ENCODE results near the gene CNTNAP2.

- TF ChIP-seq, protein P1, sequence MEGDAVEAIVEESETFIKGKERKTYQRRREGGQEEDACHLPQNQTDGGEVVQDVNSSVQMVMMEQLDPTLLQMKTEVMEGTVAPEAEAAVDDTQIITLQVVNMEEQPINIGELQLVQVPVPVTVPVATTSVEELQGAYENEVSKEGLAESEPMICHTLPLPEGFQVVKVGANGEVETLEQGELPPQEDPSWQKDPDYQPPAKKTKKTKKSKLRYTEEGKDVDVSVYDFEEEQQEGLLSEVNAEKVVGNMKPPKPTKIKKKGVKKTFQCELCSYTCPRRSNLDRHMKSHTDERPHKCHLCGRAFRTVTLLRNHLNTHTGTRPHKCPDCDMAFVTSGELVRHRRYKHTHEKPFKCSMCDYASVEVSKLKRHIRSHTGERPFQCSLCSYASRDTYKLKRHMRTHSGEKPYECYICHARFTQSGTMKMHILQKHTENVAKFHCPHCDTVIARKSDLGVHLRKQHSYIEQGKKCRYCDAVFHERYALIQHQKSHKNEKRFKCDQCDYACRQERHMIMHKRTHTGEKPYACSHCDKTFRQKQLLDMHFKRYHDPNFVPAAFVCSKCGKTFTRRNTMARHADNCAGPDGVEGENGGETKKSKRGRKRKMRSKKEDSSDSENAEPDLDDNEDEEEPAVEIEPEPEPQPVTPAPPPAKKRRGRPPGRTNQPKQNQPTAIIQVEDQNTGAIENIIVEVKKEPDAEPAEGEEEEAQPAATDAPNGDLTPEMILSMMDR (IDR thresholded peaks at IDR 0.05; ENCODE audit: low read depth, low read length, missing input control), result no peak
- TF ChIP-seq YY1 (IDR thresholded peaks at IDR 0.05) (no peak), TAF1 (conservative IDR thresholded peaks at IDR 0.05) (no peak), HNF4A (conservative IDR thresholded peaks at IDR 0.05) (no peak), EGR1 (IDR thresholded peaks at IDR 0.05; ENCODE audit: low read depth in 2 of 2) (no peak), HNF4G (IDR thresholded peaks at IDR 0.05) (no peak)
Measured at GRCh38 chr7:146544748-146545147, 428.1 kb downstream of the CNTNAP2 start.
